ENCODE results near the gene TRIM33.

The TRIM33 gene

DNA sequence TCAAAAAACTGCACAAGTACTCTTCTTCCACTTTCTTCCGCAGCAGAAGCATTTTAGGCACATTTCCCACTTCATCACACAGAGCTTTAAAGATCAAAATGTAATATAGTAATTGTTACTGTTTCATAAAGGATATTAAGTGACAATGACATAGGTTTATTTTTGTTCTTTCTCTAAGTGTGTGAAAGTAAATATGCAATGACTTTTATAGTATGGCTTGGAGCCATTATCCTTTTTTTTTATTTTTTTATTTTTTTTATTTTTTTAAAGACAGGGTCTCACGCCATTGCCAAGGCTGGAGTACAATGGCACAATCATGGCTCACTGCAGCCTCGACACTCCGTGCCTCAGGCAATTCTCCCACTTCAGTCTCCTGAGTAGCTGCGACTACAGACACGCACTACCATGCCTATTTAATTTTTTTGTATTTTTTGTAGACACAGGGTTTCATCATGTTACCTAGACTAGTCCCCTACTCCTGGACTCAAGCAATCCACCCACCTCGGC is 7.0 kb downstream of the TRIM33 start:
- Mint-ChIP-seq H3K27ac (no peak overlapping the region), H3K36me3 (ENCODE audit: low read depth) (peaks cover 37% of the 10 kb centered on the region), H3K9me3 (no peaks in the 10 kb centered on the region), H3K4me3 (no peak overlapping the region), H3K27me3 (ENCODE audit: low read depth) (no peaks in the 10 kb centered on the region), H3K4me1 (peaks cover 25% of the 10 kb centered on the region)
- TF ChIP-seq CTCF (IDR thresholded peaks at IDR 0.05; ENCODE audit: unreplicated experiment in 3 of 3): no peak

DNA sequence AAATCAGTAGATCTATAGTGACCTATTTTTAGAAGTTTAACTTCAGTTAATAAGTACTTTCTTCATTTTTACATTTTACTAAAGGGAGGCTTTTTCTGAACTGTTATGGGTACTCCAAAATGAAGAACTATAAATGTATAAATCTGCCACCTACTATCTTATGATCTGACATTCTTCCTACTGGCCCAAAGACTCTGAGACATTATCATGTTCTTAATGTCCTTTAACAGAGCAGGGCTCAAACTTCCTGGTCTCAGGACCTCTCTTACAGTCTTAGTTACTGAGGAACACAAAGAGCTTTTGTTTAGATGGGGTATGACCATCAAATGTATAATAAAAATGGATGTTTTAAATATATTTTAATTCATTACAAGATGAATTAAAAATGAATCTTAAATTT is 8.9 kb downstream of the TRIM33 start:
- H3K4me3 Mint-ChIP-seq: no peak overlapping the region

DNA sequence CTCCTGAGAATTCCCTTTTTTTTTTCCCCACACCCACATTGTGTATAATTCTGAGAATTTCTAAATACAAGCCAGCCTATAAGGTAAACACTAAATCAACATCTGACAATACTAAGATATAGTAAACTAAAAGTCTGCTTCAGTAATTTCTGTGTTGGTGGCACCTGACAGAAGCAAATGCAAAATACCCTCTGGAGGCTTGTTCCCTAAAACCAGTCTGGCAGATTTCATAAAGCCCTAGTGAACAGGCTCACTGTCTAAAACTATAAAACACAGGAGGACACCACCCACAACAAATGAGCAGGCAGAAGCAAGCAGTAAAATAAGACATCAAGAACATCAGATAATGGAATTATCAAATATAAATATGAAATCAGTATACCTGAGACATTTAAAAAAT is 11.5 kb downstream of the TRIM33 start:
- H3K9me3 Mint-ChIP-seq: peaks cover 9% of the 10 kb centered on the region
- H3K27ac Mint-ChIP-seq: peak overlapping the region in 1 of 3 experiments; percentile 34
- no peaks in the 10 kb centered on the region for H3K27me3 Mint-ChIP-seq (ENCODE audit: low read depth)
- H3K4me1 Mint-ChIP-seq: peaks cover 12% of the 10 kb centered on the region
- TF ChIP-seq CTCF (IDR thresholded peaks at IDR 0.05; ENCODE audit: unreplicated experiment in 3 of 3): no peak
- H3K36me3 Mint-ChIP-seq (ENCODE audit: low read depth): peaks cover 47% of the 10 kb centered on the region
- no peak overlapping the region for H3K4me3 Mint-ChIP-seq

More for the DNA sequence above, 8.9 kb downstream of the TRIM33 start:
- H3K27me3 Mint-ChIP-seq (ENCODE audit: low read depth): no peaks in the 10 kb centered on the region
- peaks cover 48% of the 10 kb centered on the region for H3K36me3 Mint-ChIP-seq (ENCODE audit: low read depth)
- H3K9me3 Mint-ChIP-seq: peaks cover 6% of the 10 kb centered on the region
- peaks cover 9% of the 10 kb centered on the region for H3K4me1 Mint-ChIP-seq
- no peak overlapping the region for H3K27ac Mint-ChIP-seq
- TF ChIP-seq CTCF (IDR thresholded peaks at IDR 0.05; ENCODE audit: unreplicated experiment in 3 of 3): no peak

GRCh38 chr1:114496089-114496488 is 14.9 kb downstream of the TRIM33 start:
- no peaks in the 10 kb centered on the region for H3K27me3 Mint-ChIP-seq (ENCODE audit: low read depth)
- H3K27ac Mint-ChIP-seq: no peak overlapping the region
- peaks cover 25% of the 10 kb centered on the region for H3K9me3 Mint-ChIP-seq
- no peak for TF ChIP-seq CTCF (IDR thresholded peaks at IDR 0.05; ENCODE audit: unreplicated experiment in 3 of 3)
- H3K36me3 Mint-ChIP-seq (ENCODE audit: low read depth): peaks cover 66% of the 10 kb centered on the region
- peaks cover 12% of the 10 kb centered on the region for H3K4me1 Mint-ChIP-seq
- H3K4me3 Mint-ChIP-seq: no peak overlapping the region

- Mint-ChIP-seq H3K27ac (peak overlapping the region in 1 of 3 experiments; percentile 54), H3K4me3 (no peak overlapping the region), H3K27me3 (ENCODE audit: low read depth) (no peaks in the 10 kb centered on the region), H3K4me1 (peaks cover 12% of the 10 kb centered on the region), H3K9me3 (peaks cover 30% of the 10 kb centered on the region), H3K36me3 (ENCODE audit: low read depth) (peaks cover 71% of the 10 kb centered on the region)
- no peak for TF ChIP-seq CTCF (IDR thresholded peaks at IDR 0.05; ENCODE audit: unreplicated experiment in 3 of 3)
These were observed 15.5 kb downstream of the TRIM33 start for GRCh38 chr1:114495486-114495885.

DNA sequence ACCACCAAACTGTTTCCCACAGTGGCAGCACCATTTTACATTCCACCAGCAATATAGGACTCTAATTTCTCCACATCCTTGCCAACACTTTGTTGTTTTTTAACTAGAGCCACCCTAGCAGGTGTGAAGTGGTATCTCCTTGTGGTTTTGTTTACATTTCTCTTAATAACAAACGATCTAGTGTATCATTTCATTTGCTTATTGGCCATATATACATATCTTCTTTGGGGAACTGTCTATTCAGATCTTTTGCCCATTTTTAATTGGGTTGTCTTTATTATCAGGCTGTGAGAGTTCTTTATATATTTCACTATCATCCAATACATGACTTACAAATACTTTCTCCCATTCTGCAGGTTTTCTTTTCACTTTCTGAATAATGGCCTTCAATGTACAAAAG is 18.0 kb downstream of the TRIM33 start:
- Mint-ChIP-seq H3K27ac (no peak overlapping the region), H3K4me3 (no peak overlapping the region), H3K36me3 (ENCODE audit: low read depth) (peaks cover 78% of the 10 kb centered on the region), H3K27me3 (ENCODE audit: low read depth) (no peaks in the 10 kb centered on the region), H3K9me3 (peaks cover 30% of the 10 kb centered on the region), H3K4me1 (peaks cover 12% of the 10 kb centered on the region)
- TF ChIP-seq CTCF (IDR thresholded peaks at IDR 0.05; ENCODE audit: unreplicated experiment in 3 of 3): no peak
